Activated CD4-positive, CD25-positive, alpha-beta regulatory T cell treated with anti-CD3 and anti-CD28 coated beads, Interleukin-2, amount 50 U/mL, for 24 hours (primary cell): Measurements from ENCODE around the gene ZP3.
A peak's percentile ranks its signal among the peaks of the same experiment; 100 is the strongest.
"Not testable (repeated sequence)": the region's sequence is repeated elsewhere in the genome, so short reads cannot be mapped to it uniquely, and the experiment has no call there.

Experiments used
- ATAC-seq, 2 donors: fragments of 150-1000 bp; cut with Tn5 transposase; one replicate each; pipeline ENCODE4 v1.10.0; 2021; ENCODE audit warnings: mild to moderate bottlenecking in 1 of 2, moderate library complexity in 1 of 2

ZP3 gene

DNA sequence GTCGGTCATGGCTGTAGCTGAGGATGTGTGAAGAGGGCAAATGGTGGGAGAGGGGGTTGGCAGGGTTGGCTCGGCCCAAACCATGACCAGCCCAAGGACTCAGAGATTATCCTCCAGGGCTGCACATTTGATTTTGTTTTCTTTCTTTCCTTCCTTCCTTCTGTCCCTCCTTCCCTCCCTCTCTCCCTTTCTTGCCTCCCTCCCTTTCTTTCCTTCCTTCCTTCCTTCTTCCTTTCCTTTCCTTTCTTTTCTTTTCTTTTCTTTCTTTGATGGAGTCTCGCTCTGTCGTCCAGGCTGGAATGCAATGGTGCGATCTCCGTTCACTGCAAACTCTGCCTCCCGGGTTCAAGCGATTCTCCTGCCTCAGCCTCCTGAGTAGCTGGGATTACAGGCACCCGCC lies 19.0 kb upstream of the ZP3 start:
- no peak for ATAC-seq

DNA sequence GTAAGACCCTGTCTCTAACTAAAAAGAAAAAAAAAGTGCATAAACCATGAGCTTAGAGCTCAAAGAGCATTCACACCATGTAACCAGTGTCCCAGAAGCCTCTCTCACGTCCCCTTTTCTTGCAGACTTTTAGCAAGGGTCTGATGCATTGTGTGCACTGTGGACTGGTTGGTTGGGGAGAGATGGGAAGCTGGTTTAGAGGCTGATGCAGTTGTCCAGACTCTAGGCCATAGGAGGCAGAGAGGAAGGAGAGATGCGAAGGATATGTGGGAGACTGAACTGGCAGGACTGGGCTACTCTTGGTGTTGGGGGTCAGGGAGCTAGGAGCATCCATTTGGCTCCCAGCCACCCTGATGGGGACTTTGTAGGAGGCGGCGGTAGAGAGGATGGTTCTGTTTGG lies 17.0 kb upstream of the ZP3 start:
- ATAC-seq, result no peak

DNA sequence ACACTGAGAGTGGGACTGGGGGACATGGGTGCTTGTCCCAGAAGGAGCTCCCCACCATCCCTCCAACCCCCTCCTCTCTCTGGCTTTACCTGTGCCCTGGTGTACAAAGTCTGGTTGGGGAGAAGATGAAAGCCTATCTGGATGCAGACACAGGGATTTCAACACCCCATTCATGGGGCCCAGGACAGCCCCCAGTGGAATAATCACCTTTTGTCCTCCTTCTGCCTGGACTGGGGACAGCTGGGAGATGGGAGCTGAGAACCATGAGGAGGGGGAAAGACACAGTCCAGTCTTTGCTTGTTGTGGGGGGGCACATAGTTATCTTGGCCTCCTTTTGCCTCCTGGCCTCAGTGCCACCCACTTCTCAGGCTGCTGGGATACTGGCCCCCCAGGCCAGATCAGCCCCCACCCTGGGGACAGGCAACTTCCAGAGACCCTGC lies 16.6 kb upstream of the ZP3 start:
- ATAC-seq, result no peak

DNA sequence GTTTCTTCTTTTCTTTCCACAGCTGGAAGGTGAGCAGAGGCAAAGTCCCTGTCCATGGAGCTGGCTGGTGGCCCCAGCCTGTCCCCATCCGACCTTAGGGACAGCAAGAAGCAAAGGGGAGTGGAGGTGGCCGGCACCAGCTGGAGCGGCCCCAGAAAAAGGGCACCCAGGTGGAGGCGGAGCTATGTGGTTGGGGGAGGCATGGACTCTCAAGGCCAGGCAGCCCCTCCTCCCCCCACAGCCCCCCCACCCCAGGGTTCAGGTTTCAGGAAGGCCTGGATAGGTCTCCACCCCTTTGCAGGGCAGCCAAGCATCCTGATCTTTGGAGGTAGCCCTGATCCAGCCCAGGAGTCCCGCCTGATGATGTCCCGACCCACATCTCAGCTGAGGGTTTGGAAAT lies 15.2 kb upstream of the ZP3 start, which contains the start of gene SSC4D:
Gene SSC4D (minus strand): TSS at position 161 of the 400 bp plus-strand sequence. CDS start 5,258 bp downstream, outside the sequence.
- no peak for ATAC-seq

DNA sequence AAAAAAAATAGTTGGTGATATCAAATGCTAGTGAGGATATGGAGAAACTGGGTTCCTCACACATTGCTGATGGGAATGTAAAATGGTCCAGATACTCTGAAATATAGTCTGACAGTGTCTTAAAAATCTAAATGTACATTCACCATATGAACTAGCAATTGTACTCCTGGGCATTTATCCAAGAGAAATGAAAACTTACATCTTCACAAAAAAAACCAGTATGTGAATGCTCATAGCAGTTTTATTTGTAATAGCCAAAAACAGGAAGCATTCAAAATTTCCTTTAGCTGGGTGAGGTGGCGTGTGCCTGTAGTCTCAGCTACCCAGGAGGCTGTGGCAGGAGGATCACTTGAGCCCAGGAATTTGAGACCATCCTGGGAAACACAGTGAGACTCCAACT lies 13.1 kb upstream of the ZP3 start:
- no peak for ATAC-seq

DNA sequence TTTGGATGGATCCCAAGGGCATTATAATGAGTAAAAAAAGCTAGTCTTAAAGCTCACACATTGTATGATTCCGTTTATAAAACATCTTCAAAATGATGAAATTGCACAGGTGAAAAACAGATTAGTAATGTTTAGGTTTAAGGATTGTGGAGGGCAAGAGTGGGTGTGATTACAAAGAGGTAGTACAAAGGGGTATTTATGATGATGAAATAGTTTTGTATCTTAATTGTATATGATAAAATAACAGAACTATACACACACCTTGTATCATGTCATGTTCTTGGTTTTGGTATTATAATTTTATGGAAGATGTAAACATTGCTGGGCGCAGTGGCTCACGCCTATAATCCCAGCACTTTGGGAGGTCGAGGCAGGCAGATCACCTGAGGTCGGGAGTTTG lies 12.5 kb upstream of the ZP3 start:
- no peak for ATAC-seq

DNA sequence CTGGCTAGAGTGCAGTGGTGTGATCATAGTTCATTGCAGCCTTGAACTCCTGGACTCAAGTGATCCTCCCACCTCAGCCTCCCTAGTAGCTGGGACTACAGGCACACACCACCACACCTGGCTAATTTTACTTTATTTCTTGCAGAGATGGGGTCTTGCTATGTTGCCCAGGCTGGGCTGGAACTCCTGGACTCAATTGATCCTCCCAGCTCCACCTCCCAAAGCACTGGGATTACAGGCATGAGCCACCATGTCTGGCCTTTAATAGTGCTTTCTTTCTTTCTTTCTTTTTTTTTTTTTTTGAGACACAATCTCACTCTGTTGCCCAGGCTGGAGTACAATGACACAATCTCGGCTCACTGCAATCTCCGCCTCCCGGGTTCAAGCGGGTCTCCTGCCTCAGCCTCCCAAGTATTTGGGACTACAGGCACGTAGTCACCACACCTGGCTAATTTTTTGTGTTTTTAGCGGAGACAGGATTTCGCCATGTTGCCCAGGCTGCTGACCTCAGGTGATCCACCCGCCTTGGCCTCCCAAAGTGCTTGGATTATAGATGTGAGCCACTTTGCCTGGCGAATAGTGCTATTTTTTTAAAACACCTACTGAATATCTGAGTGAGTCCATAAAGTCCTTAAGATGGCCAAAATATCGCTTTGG lies 7.0 kb upstream of the ZP3 start:
- ATAC-seq, result not testable (repeated sequence)

DNA sequence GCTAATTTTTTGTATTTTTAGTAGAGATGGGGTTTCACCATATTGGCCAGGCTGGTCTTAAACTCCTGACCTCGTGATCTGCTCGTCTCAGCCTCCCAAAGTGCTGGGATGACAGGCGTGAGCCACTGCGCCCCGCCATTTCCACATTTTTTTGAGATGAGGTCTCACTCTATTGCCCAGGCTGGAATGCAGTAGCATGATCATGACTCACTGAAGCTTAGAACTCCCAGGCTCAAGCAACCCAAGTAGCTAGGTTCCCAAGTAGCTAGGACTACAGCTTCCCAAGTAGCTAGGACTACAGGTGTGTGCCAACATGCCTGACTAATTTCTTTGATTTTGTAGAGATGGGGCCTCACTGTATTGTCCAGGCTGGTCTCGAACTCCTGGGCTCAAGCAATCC lies 3.7 kb upstream of the ZP3 start:
- not testable (repeated sequence) for ATAC-seq

DNA sequence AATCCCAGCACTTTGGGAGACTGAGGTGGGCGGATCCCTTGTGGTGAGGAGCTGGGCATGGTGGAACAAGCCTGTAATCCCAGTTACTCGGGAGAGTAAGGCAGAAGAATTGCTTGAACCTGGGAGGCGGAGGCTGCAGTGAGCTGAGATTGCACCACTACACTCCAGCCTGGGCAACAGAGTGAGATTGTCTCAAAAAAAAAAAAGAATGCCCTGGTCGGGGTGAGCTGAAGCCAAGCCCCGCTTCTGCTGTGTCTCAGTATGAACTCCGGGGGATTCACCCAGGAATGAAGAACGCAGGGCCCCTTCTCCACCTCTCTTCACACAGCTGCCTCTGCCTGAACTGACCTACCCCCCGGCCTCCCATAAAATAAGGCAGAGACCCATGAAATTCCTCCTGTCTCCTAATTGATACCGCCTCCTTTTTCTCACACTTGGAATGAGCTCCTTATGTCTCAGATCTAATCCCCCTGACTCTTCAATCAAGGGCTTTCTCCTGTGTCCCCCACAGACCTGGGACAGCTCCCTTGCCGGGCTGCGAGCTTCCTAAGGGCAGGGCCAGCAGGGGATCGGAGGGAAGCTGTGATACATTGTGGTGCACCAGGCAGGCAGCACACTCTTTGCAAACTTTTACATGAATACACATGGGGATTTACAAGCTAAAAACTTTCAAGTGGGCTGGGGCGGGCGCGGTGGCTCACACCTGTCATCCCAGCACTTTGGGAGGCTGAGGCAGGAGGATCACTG lies 911 bp upstream of the ZP3 start:
- no peak for ATAC-seq

DNA sequence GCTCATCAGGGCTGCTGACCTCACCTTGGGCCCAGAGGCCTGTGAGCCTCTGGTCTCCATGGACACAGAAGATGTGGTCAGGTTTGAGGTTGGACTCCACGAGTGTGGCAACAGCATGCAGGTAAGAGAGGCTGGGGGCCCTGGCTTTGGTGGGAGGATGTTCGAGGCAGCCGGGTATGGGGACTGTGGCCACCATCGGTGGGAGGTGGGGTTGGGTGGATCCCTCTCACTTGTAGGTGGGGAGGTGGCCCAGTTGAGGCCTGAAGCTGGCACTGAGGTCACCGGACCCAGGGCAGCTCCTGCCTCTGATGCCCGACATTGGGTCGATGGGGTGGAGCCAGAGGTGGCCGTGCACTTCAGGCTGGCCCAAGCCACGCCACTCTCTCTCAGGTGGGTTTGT lies 406 bp downstream of the ZP3 start:
- no peak for ATAC-seq

DNA sequence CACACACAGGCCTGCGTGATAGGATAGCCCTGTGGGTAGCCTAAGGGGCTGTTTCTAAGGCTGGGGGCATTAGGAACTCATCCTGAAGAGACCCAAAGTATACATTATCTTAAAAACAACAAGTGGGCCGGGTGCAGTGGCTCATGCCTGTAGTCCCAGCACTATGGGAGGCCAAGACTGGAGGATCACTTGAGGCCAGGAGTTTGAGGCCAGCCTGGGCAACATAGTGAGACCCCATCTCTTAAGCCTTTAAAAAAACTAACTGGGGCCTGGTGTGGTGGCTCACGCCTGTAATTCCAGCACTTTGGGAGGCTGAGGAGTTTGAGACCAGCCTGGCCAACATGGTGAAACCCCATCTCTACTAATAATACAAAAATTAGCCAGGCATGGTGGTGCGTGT lies 808 bp downstream of the ZP3 start:
- ATAC-seq, result not testable (repeated sequence)

DNA sequence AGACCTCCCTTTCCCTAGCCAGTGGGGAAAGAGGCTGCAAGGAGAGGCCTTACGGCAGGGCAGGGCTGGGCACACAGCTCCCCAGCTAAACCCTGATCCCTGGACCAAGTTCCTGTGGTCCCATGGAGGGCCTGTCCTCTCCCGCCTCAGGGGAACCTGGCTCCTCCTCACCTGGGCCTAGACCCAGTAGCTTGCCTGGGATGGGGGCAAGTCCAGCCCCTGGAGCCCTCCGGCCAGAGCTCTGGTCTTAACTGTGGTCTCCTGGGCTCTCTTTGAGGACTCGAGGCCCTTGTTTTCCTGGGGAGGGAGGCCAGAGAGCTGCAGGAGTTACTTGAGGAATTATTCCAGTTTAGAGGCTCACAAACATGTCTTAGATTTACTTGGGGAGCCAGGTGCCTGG lies 1.5 kb downstream of the ZP3 start:
- no peak for ATAC-seq

DNA sequence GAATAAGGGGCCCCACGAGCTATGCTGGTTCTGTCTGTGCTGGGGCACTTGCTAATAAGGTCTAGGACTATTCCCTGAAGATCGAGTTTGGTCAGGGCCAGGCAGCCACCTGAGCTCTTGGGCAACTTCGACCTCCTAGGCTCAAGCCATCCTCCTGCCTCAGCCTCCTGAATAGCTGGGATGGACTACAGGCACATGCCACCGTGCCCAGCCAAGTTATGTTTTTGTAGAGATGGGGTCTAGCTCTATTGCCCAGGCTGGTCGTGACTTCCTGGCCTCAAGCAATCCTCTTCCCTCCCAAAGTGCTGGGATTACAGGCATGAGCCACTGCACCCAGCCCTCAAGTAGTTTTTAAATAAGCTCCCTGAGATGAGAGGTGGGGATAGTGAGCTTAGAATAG lies 2.9 kb downstream of the ZP3 start:
- no peak for ATAC-seq

DNA sequence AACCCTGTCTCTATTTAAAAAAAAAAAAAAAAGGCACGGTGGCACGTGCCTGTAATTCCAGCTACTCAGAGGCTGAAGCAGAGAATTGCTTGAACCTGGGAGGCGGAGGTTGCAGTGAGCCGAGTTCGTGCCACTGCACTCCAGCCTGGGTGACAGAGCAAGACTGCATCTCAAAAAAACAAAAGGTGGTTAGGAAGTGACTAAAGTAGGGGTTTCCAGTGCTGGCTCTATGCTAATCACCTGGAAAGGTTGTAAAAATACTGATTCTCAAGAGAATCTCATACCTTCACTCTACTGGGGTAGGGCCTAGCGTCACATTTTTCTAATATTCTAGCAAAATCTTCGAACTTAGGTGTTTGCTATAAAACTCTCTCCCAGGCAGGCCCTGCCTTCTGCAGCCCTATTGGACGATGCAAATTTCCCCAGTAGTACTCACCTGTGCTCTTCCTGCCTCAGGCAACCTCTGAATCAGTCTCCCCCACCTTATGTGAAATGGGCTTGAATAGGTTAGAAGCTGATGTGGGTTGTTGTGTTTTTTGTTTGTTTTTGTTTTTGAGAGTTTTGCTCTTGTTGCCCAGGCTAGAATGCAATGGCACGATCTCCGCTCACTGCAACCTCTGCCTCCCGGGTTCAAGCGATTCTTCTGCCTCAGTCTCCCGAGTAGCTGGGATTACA lies 3.5 kb downstream of the ZP3 start:
- ATAC-seq, result peak in 1 of 2 donors; percentile 21

DNA sequence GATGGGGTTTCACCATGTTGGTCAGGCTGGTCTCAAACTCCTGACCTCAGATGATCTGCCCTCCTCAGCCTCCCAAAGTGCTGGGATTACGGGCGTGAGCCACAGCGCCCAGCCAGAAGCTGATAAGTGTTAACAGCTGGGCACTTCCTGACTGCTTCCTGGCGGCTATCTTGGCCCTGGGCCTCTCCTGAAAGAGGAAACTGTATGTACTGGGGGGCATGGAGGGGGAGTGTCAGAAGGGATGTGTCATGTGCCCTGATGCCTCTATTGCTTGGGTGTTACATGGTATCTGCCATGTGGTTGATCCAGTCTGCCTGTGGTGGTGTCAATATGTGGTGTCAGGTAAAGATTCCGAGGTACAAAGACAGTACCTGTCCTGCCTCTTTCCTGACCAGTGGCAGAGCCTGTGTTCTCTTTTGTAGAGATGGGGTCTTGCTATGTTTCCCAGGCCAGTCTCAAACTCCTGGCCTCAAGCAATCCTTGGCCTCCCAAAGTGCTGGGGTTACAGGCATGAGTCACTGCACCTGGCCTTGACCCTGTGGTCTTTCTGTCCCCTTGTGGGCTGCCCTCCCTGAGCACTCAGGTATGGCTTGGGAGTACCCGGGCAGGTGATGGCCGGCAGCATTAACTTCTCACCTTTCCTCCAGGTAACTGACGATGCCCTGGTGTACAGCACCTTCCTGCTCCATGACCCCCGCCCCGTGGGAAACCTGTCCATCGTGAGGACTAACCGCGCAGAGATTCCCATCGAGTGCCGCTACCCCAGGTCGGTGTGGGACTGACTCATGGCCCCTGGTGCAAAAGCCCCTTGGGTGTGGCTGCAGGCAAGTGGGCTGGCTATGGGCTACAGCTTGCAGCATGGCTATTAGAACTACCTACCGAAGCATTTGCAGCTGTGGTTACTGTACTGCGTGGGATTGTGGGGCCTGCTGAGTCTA lies 4.4 kb downstream of the ZP3 start:
- ATAC-seq, result no peak

DNA sequence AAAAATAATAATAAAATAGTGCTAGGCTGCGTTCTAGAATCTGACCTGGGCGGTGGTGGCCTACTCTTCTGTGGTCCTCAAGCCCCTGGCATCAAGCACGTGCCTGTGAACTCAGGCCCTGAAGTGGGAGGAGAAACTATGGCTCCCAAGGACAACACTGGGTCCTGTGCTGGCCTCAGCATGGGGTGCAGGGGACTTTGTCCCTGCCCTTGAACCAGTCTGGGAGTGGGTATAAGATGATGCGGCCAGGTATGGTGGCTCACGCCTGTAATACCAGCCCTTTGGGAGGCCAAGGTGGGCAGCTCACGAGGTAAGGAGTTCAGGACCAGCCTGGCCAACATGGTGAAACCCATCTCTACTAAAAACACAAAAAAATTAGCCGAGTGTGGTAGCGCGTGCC lies 5.5 kb downstream of the ZP3 start:
- no peak for ATAC-seq

DNA sequence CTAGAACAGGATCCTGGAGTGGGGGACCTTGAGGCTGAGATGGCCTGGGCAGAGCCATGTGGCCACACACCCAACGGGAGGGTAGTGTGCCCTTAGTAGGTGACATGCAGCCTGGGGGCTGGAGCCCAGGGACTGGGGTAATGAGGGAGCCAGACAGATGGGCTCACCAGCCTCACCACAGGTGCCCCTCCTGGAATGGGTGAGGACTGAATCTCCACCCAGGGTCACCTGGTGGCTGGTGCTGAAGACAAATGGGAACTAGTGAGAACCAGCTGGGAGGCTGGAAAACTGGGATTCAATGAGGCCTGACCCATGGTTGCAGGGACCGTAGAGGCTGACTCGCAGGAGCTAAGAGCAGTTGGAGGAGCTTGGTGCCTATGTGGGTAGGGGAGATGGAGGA lies 6.1 kb downstream of the ZP3 start:
- ATAC-seq, result no peak

DNA sequence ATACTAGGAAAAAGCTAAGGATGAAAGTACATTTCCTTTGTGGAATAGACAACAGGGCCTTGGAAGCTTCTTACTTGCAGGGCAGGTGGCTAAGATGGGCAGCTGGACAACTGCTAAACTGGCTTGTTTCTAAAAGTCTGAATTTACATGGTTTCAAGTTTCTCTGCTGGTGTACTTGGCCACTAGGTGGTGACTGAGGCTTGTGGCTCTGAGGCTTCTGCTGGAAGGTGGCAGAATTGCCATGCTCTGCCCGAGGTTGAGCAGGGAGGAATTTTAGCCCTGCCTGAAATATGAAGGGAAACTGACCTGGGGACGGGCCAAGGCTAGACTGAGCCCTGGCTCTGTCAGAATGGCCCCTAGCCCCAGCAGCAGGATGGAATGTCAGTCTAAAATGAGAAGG lies 13.1 kb downstream of the ZP3 start:
- ATAC-seq, result peak; percentile 56 to 66

DNA sequence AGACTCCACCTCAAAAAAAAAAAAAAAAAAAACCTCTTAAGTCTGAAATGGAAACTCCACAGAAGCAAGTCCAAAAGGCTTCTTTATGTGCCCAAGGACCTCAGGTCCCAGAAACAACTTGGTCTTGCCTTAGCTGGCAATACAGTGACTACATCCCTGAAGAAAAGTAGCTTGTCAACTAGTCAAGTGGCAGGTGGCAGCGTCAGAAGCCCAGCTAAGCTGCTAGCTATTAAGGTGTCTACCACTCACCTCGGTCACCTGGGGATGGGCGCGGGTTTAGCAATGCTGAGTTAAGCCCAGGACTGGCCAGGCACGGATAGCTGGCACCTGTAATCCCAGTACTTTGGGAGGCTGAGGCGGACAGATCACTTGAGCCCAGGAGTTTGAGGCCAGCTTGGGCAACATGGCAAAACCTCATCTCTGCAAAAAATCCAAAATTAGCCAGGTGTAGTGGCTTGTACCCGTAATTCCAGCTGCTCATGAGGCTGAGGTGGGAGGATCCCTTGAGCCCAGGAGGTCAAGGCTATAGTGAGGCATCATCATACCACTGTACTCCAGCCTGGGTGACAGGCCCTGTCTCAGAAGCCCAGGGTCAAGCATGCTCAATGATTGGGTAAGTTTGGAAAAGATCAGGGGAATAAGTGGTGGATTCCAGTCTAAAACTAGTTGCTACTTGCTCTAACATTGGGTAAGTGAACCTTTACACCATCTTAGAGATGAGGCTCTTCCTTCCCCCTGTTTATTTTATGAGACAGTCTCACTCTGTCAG lies 14.6 kb downstream of the ZP3 start:
- not testable (repeated sequence) for ATAC-seq

DNA sequence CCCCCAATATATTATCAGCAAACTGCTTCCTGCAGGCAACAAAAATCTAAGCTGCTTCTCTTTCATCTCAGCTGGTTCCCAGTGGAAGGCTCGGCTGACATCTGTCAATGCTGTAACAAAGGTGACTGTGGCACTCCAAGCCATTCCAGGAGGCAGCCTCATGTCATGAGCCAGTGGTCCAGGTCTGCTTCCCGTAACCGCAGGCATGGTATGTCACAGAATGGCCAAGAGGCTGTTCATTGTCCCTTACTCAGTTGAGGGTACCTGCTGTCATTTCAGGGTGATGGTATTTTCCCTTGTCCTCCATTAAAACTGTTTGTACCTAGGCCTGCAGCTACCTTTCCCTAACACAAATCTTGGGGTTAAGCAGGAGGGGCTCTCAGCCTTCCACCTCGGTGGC lies 15.7 kb downstream of the ZP3 start:
- not testable (repeated sequence) for ATAC-seq

DNA sequence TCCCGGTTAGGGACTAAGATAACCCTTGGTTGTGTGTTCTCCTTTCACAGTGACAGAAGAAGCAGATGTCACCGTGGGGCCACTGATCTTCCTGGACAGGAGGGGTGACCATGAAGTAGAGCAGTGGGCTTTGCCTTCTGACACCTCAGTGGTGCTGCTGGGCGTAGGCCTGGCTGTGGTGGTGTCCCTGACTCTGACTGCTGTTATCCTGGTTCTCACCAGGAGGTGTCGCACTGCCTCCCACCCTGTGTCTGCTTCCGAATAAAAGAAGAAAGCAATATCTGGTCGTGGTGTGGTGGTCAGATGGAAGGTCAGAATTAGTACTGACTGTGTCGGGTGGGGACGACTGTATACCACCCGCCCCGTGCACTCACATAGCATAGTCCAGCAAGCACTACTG lies 17.0 kb downstream of the ZP3 start:
- ATAC-seq, result peak; percentile 33 to 54
